ENCODE results near the gene RNFT1.
"Not testable (repeated sequence)": the region's sequence is repeated elsewhere in the genome, so short reads cannot be mapped to it uniquely, and the experiment has no call there.

The RNFT1 gene

GRCh38 chr17:59964482-59965328 lies at the start of gene RNFT1:
Gene RNFT1, minus strand, starts transcription at chr17:59964740. Its CDS starts 77 bp downstream, at chr17:59964663.
- DNase-seq (ENCODE audit: low read depth) = peak; percentile 81

- DNase-seq (ENCODE audit: low read depth) = not testable (repeated sequence)
Measured at GRCh38 chr17:60009326-60009725, 44.8 kb upstream of the RNFT1 start.

- DNase-seq (ENCODE audit: low read depth) = not testable (repeated sequence)
Measured at GRCh38 chr17:60008377-60008776, 43.8 kb upstream of the RNFT1 start.

DNA sequence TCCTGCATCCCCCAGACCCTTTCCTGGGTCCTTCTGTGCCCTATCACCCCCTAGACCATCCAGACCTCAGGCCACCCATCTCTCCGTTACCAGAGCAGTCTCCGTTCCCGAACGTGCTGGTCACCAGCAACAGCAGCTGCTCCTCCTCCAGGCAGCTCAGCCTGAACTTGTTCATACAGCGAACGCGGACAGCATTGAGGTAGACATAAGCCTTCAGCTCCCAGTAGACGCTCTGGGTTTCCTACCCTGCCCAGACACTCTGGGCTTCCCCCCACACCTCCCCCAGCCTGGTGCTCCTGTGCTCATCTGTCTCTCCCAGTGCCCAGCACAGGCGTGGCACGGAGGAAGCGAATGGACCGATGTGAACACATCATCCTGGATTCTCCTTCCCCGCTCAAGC lies 41.6 kb upstream of the RNFT1 start:
- no peak for DNase-seq (ENCODE audit: low read depth)

DNA sequence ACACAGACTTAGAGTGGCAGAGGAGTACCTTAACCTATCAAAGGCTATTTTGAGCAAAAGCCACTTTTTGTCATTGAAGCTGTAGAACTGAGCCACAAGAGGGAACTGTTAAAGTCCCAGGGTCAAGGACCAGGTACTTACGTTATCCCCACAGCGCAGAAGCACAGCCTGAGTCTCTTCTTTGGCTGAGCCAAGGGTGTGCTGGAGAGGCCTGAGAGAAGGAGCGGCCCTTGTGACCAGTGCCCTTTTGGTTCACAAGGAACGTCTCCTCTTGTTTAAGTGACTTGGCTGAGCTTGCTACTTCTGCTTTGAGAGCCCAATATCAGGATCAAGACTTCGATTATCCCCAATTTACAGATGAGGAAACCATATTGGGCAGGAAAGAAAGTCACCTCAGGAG lies 40.0 kb upstream of the RNFT1 start:
- not testable (repeated sequence) for DNase-seq (ENCODE audit: low read depth)

GRCh38 chr17:60002405-60002804 lies 37.9 kb upstream of the RNFT1 start:
- DNase-seq (ENCODE audit: low read depth) = not testable (repeated sequence)

GRCh38 chr17:59996608-59997007 lies 32.1 kb upstream of the RNFT1 start:
- DNase-seq (ENCODE audit: low read depth) = not testable (repeated sequence)

DNA sequence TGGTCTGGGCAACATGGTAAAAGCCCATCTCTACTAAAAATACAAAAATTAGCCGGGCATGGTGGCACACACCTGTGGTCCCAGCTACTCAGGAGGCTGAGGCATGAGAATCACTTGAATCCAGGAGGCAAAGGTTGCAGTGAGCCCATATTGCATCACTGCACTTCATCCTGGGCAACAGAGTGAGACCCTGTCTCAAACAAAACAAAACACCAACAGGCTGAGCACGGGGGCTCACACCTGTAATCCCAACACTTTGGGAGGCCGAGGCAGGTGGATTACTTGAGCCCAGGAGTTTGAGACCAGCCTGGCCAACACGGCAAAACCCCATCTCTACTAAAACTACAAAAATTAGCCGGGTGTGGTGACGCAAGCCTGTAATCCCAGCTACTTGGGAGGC lies 10.6 kb upstream of the RNFT1 start:
- not testable (repeated sequence) for DNase-seq (ENCODE audit: low read depth)

DNA sequence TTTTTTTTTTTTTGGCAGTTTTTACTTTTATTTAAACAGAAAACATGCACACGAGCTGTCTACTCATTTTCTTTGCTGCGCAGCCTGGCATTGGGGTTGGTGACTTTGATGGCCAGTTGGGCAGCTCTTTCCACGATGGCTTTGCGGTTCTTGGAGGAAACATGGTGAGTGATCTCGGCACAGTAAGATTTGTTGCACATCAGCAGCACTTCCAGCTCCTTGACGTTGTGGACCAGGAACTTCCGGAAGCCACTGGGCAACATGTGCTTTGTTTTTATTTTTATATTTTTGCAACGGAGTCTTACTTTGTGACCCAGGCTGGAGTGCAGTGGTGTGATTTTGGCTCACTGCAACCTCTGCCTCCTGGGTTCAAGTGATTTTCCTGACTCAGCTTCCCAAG lies 8.9 kb upstream of the RNFT1 start:
- not testable (repeated sequence) for DNase-seq (ENCODE audit: low read depth)

DNA sequence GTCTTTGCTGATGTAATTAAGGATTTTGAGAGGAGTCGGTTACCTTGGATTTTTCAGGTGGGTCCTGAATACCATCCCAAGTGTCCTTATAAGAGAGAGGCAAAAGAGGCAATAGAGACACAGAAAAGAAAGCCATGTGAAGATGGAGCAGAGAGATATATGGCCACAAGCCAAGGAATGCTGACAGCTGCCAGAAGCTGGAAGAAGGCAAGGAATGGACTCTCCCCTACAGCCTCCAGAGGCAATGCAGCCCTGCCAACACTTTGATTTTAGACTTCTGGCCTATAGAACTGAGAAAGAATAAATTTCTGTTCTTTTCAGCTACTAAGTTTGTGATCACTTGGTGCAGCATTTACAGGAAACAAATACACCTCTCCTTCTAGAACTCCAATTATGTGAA lies 8.2 kb upstream of the RNFT1 start:
- DNase-seq (ENCODE audit: low read depth) = peak; percentile 57

GRCh38 chr17:59971771-59972170 lies 7.2 kb upstream of the RNFT1 start:
- not testable (repeated sequence) for DNase-seq (ENCODE audit: low read depth)

DNA sequence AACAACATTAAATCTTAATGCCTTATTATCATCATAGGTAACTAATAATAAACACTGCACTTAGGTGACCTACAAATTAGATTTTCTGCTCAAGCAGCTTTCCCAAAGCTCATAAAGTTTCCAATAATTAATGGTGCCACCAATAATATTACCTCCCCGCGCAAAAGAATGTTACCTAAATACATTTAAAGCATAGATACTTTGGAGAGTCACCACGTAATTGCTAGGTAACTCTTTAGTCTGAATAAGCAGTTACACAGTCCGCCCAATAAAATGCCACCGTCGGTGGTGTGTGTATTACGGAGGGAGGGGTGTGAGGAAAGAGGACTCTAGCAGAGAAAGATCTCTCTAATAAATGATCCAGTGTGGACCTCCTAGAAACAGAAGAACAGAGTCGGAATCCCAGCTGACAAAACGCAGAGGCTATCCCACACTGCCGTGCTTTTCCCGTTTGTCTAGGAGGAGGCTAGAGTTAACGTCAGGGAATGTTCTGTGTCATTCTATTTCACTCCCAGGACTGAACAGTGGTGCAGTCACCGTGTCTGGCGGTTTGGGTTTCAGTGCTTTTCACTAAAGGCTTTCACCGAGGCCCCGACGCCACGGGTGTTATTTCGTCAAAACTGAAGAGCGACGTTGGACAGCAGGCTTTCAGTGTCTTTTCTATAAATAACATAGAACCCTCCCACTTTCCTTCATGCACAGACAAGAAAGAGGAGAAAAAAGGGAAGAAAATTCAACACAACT lies 630 bp downstream of the RNFT1 start:
- peak; percentile 74 for DNase-seq (ENCODE audit: low read depth)

- no peak for DNase-seq (ENCODE audit: low read depth)
Measured at GRCh38 chr17:59962739-59963318, 1.7 kb downstream of the RNFT1 start.

GRCh38 chr17:59959574-59959973 lies 5.0 kb downstream of the RNFT1 start:
- not testable (repeated sequence) for DNase-seq (ENCODE audit: low read depth)

DNA sequence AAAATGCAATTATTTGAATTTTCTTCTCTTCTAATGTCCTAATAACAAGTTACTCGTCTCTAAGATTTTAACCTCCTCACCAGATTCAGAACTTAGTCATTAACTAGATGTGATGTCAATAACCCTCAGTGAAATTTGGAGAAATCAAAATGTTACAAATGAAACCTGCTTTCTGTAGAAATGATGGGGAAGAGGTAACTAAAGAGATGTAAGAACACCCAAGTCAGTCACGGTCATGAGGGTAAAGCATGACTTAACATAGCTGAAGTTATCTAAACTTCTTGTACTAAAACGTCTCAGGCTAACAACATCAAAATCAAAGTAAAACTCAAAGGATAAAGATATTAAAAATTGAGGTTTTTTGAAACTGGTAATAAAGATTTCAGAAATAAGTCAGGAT lies 9.7 kb downstream of the RNFT1 start:
- DNase-seq (ENCODE audit: low read depth) = no peak

- no peak for DNase-seq (ENCODE audit: low read depth)
Measured at GRCh38 chr17:59950049-59950448, 14.5 kb downstream of the RNFT1 start.

DNA sequence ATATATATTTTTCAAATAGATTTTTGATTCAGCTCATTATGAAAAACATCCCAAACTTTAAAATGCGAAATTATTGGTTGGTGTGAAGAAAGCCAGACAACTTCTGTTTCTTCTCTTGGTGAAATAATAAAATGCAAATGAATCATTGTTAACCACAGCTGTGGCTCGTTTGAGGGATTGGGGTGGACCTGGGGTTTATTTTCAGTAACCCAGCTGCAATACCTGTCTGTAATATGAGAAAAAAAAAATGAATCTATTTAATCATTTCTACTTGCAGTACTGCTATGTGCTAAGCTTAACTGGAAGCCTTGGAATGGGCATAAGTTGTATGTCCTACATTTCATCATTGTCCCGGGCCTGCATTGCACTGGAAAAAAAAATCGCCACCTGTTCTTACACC lies 17.2 kb downstream of the RNFT1 start:
- not testable (repeated sequence) for DNase-seq (ENCODE audit: low read depth)

DNA sequence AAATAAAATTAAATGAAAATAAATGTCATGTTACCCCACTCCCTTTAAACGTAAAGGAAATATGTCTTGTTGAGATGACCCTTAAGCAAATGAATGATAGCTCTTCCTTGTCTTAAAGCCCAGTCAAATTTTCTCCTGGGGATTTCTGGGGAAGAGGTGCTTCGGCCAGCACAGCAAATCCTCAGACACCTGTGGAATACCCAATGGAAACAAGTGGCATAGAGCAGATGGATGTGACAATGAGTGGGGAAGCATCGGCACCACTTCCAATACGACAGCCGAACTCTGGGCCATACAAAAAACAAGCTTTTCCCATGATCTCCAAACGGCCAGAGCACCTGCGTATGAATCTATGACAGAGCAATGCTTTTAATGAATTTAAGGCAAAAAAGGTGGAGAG lies 18.1 kb downstream of the RNFT1 start:
- DNase-seq (ENCODE audit: low read depth) = not testable (repeated sequence)

DNA sequence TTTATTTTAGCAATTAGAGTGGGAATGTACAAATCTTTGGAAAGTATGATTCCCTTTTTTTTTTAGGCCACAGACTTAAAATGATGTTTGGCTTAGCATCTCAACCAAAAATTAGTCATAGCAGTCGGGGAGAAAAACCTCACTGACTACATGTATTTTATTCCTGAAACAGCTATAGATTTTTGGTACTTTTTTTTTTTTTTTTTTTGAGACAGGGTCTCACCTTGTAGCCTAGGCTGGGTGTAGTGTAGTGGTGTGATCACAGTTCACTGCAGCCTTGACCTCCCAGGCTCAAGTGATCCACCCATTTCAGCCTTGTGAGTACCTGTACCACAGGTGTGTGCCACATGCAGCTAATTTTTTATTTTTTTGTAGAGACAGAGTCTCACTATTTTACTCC lies 23.4 kb downstream of the RNFT1 start:
- no peak for DNase-seq (ENCODE audit: low read depth)

DNA sequence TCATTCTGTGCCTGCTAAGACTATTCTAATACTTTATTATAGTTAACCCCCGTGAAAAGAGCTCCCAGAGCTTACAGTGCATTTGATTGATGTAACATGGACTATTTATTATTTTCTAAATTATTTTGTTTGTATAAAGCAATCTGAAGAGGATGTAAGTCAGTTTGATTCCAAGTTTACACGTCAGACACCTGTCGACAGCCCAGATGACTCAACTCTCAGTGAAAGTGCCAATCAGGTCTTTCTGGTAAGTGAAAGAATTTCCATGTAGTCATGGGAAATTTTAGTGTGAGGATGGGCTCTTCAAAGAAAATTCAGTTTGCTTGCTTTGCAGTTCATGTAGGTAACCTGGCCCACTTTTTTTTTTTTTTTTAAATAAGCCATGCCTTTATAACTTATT lies 23.8 kb downstream of the RNFT1 start:
- not testable (repeated sequence) for DNase-seq (ENCODE audit: low read depth)

DNA sequence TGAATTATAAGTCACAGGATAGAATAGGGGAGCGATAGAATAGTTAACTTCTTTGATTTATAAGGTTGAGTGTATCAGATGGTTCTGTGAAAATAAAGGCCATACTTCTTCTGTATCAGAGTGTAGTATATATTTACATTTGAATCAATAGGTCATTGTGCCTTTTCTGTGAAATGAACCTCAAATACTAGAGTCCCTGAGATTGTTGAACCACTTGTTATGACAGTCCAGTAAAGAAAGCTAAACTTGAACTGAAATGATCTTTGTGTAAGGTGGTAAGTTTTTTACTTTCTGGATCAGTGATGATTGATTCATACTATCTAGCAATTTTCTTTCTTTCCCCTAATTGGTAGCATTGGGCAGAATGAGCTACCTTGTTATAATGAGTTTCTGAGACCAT lies 31.2 kb downstream of the RNFT1 start:
- not testable (repeated sequence) for DNase-seq (ENCODE audit: low read depth)

DNA sequence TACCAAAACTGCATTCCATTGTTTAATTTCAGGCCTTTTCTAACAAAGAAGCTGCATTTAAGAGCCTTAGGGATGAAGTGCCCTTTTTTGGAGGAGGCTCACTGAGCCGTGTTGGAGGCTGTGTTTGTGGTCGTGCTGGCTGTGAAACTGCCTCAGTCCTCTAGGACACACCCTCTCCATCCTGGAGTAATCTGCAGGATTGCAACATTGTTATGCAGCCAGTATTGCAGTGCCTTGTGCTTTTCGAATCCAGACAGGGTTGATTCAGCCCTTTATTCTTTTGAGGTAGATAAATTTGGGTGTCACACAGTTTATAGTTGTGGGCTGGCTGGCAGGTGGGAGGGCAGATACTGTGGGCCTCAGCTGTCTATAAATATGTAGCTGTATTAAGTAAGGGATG lies 33.8 kb downstream of the RNFT1 start:
- peak; percentile 53 for DNase-seq (ENCODE audit: low read depth)

- not testable (repeated sequence) for DNase-seq (ENCODE audit: low read depth)
Measured at GRCh38 chr17:59930121-59930520, 34.4 kb downstream of the RNFT1 start.
